SJCRH30 (cell line): ENCODE results near the gene LHX2. TPM values are rescaled to one million over a fixed set of nuclear protein-coding genes. Genes with fewer than 3 reads are reported as not detected.
"Not testable (repeated sequence)": the region's sequence is repeated elsewhere in the genome, so short reads cannot be mapped to it uniquely, and the experiment has no call there.

Experiments
- DNase-seq, 2 experiments: peaks; one replicate each; pipeline ENCODE4 v3.0.0-alpha.2; 2015 to 2020
- H3K27ac ChIP-seq: fragments of 250-450 bp; sonication (Bioruptor Pico); 2 replicates; pipeline ENCODE4 v1.5.1; 2020; ENCODE audit warnings: mild to moderate bottlenecking, moderate library complexity
- H3K27me3 ChIP-seq: fragments of 250-450 bp; sonication (Bioruptor Pico); 2 replicates; pipeline ENCODE4 v1.5.1; 2020; ENCODE audit warnings: mild to moderate bottlenecking, moderate library complexity
- H3K36me3 ChIP-seq: fragments of 250-450 bp; sonication (Bioruptor Pico); 2 replicates; pipeline ENCODE4 v1.5.1; 2020; ENCODE audit warnings: mild to moderate bottlenecking, moderate library complexity
- H3K4me1 ChIP-seq: fragments of 250-450 bp; sonication (Bioruptor Pico); 2 replicates; pipeline ENCODE4 v1.5.1; 2020; ENCODE audit warnings: mild to moderate bottlenecking, moderate library complexity
- H3K4me3 ChIP-seq: fragments of 250-450 bp; sonication (Bioruptor Pico); 2 replicates; pipeline ENCODE4 v1.5.1; 2020; ENCODE audit warnings: mild to moderate bottlenecking, moderate library complexity
- H3K9me3 ChIP-seq: fragments of 250-450 bp; sonication (Bioruptor Pico); replicated peaks from 2 replicates; pipeline ENCODE4 v1.5.1; 2020; ENCODE audit warnings: mild to moderate bottlenecking, moderate library complexity
- total RNA-seq: library from RNA; depleted of rRNA; stranded (reverse); fragments of >200 nt; shearing (Covaris generic); gene quantifications from 2 replicates; pipeline ENCODE4 v1.2.3, GENCODE V29; 2014

The LHX2 gene
- total RNA-seq, 1 experiment from 2014 or later: 1.6 TPM

DNA sequence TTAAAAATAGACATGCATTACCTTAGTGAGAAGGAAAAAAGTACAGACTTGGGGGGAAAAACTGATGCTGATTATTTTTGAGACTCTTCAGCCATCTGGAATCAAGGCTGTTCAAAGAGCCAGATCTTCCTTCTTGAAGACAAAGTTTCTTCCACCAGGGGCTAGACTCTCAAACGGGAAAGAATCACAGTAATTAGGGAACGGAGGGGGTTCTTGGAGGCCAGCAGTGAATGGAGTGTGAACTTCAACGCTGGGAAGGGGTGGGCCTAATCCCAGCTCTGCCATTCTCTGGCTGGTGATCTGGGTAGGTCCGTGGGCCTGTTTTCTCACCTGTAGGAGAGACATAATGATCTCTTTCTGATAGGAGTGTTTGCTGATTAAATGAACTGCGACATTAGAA is 21.1 kb upstream of the LHX2 start:
- no peak overlapping the region for H3K27ac ChIP-seq
- H3K4me3 ChIP-seq: no peak overlapping the region
- DNase-seq: no peak
- H3K27me3 ChIP-seq: peaks cover 7% of the 10 kb centered on the region
- H3K4me1 ChIP-seq: no peaks in the 10 kb centered on the region
- no peaks in the 10 kb centered on the region for H3K9me3 ChIP-seq
- H3K36me3 ChIP-seq: no peaks in the 10 kb centered on the region

DNA sequence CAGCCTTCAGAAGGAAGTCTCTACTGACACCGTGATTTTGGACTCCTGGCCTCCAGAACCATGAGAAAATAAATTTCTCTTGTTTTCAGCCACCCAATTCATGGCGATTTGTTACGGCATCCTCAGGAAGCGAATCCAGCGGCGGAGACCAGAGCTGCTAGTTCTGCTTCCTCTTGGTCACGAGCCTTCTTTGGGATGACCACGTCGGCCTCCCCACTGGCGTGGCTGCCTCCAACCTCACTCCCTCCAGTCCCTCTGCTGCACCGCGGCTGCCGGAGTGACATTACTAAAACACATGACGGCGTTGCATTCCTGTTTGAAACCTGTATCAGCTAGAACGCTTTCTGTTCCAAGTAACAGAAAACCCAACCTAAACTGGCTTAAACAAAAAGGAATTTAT is 18.9 kb upstream of the LHX2 start:
- not testable (repeated sequence) for H3K9me3 ChIP-seq, H3K4me1 ChIP-seq, DNase-seq, H3K27ac ChIP-seq, H3K4me3 ChIP-seq, H3K36me3 ChIP-seq
- H3K27me3 ChIP-seq: peaks cover 21% of the 10 kb centered on the region

DNA sequence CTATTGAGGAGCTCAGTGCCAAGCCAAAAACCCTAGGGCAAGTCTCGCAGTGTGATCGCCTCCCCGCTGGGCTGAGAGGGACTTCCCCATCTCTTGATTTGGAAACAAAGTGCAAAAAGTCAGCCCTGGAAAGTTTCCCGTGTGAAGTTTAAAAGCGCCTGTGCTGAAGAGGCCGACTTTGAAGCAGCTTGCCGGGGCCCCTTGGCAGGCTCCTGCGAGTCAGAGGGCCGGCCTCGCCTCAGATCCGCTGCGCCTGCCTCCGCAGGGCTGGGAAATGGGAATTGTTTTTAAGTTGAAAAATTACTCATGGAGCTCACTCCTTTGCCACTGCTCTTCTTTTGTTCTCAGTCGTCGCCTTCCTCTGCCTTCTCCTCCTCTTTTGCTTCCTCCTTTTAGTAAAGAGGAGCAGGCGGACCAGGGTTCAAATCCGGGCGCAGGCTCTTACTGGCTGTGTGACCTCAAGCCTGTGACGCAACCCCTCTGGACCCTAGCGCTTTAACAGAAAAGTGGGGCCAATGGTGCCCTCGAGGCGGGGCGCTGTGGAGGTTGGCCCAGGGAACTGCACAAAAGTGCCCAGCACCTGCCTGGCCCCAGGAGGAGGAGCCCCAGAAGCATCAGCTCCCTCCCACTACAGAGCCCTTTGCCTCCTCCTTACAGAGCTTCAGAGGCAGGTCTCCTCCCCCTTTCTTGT is 14.7 kb upstream of the LHX2 start:
- DNase-seq: no peak
- Histone ChIP-seq H3K9me3 (no peaks in the 10 kb centered on the region), H3K4me3 (no peak overlapping the region), H3K4me1 (no peaks in the 10 kb centered on the region; the same call in 1 of the 2 replicates), H3K27me3 (peaks cover 31% of the 10 kb centered on the region), H3K36me3 (no peaks in the 10 kb centered on the region), H3K27ac (no peak overlapping the region)

DNA sequence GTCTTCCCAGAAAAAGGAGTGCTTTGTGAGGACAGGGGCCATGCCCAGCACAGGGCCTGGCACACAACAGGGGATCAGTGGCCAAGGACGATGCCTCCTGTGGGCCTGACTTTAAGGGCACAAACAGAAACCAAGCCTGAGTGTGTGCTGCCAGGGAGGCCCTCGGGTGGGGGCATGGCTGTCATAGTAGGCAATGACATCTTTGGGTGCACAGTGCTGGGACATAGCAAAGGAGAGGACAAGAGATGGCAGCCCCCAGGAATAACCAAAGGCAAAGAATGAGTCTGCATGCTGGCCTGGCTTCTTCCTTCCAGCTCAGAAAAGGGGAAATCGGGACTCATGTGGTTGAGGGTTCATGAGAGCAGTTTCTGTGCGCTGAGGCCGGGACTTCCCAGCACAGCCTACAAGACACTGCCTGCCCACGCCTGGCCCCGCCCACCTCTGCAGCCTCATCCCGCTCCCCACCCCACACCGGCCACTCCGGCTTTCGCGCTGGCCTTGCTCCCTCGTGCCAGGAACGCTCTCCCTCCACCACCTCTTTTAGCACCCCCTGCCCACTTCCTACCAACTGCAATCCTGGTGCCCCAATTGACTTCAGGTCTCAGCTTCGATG is 13.8 kb upstream of the LHX2 start:
- Histone ChIP-seq H3K9me3 (no peaks in the 10 kb centered on the region), H3K27me3 (peaks cover 31% of the 10 kb centered on the region), H3K4me3 (no peak overlapping the region), H3K27ac (no peak overlapping the region), H3K36me3 (no peaks in the 10 kb centered on the region), H3K4me1 (no peaks in the 10 kb centered on the region; the same call in 1 of the 2 replicates)
- no peak for DNase-seq

DNA sequence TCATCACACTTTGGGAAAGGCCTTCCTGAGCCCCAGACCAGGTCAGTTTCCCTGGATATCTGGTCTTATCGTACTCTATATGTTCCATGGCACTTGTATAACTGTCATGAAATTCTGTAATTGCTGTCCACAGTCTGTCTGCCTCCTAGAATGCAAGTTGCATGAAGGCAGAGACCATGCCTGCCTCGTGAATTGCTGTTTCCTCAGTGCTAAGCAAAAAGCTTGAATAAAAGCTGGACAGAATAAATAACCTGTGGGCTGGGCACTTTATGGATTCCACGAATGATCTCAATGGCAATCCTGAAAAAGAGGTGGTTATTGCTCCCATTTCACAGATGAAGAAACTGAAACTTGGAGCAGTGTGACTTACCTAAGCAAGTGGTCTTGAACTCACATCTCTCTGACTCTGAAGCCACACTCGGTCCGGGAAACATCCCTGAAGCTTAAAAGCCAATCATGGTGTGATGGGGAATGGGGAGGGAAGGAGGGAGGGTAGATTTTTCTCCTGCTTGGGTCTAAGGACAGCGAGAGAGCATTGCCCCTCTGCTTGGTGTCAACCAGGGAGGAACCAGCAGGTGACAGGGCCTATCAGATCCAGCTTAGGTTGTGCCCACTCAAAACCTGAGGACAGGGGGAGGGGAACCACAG is 13.2 kb upstream of the LHX2 start:
- Histone ChIP-seq H3K9me3 (no peaks in the 10 kb centered on the region), H3K4me3 (no peak overlapping the region), H3K4me1 (no peaks in the 10 kb centered on the region; the same call in 1 of the 2 replicates), H3K36me3 (no peaks in the 10 kb centered on the region), H3K27me3 (peaks cover 31% of the 10 kb centered on the region), H3K27ac (no peak overlapping the region)
- DNase-seq: no peak

GRCh38 chr9:123998970-123999621 is 12.5 kb upstream of the LHX2 start:
- H3K9me3 ChIP-seq: no peaks in the 10 kb centered on the region
- no peaks in the 10 kb centered on the region; the same call in 1 of the 2 replicates for H3K4me1 ChIP-seq
- H3K4me3 ChIP-seq: peak overlapping the region; percentile 55
- peaks cover 35% of the 10 kb centered on the region for H3K27me3 ChIP-seq
- H3K27ac ChIP-seq: no peak overlapping the region
- DNase-seq: peak; percentile 37 to 59
- H3K36me3 ChIP-seq: no peaks in the 10 kb centered on the region

DNA sequence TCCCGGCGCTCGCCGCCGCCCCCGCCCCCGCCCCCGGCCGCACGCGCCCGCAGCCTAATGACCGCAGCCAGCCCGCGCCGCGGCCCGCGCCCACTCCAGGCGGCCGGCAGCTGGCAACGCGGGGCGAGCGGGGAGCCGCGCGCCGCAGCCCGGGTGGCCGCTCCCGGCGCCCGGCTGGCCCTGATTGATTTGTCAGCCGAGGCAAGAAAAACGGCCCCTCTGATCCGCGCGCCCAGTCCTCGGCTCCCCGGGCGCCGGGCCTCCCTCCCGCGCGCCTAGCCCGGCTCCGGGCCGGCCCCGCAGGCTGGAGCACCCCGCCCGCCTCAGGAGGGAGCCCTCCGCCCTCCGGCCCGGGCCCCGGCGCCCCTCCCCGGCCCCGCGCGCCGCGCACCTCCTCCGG is 11.9 kb upstream of the LHX2 start:
- peak; percentile 30 to 37 for DNase-seq
- H3K36me3 ChIP-seq: no peaks in the 10 kb centered on the region
- H3K27me3 ChIP-seq: peaks cover 35% of the 10 kb centered on the region
- H3K4me1 ChIP-seq: no peaks in the 10 kb centered on the region; the same call in 1 of the 2 replicates
- peak overlapping the region; percentile 50 for H3K4me3 ChIP-seq
- no peak overlapping the region for H3K27ac ChIP-seq
- H3K9me3 ChIP-seq: no peaks in the 10 kb centered on the region

- H3K4me3 ChIP-seq: peak overlapping the region; percentile 41
- no peak overlapping the region for H3K27ac ChIP-seq
- H3K9me3 ChIP-seq: no peaks in the 10 kb centered on the region
- H3K36me3 ChIP-seq: no peaks in the 10 kb centered on the region
- DNase-seq: no peak
- no peaks in the 10 kb centered on the region; the same call in 1 of the 2 replicates for H3K4me1 ChIP-seq
- peaks cover 35% of the 10 kb centered on the region for H3K27me3 ChIP-seq
These were observed 11.3 kb upstream of the LHX2 start for GRCh38 chr9:124000161-124000783.

GRCh38 chr9:124000784-124001457 is 10.6 kb upstream of the LHX2 start:
- H3K27me3 ChIP-seq: peaks cover 30% of the 10 kb centered on the region
- H3K27ac ChIP-seq: no peak overlapping the region
- no peak overlapping the region for H3K4me3 ChIP-seq
- H3K36me3 ChIP-seq: no peaks in the 10 kb centered on the region
- H3K4me1 ChIP-seq: no peaks in the 10 kb centered on the region; the same call in 1 of the 2 replicates
- no peak for DNase-seq
- no peaks in the 10 kb centered on the region for H3K9me3 ChIP-seq

DNA sequence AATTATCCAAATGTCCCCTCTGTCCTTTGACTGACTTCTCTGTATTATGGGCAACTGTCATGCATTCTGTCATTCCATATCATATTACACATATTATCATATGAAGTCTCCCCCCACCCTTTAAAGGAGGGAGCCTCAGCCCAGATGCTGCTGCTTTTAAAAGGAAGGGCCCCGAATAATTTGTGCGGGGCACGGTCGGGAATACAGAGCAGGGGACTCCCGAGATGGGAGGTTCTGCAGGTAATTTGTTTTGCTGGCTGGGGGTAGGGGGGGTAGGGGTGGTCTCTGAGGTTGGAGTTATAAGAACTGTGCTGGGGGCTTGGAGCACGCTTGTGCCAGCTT is 10.1 kb upstream of the LHX2 start:
- no peak overlapping the region for H3K27ac ChIP-seq
- no peak for DNase-seq
- no peaks in the 10 kb centered on the region; the same call in 1 of the 2 replicates for H3K4me1 ChIP-seq
- H3K36me3 ChIP-seq: no peaks in the 10 kb centered on the region
- H3K27me3 ChIP-seq: peaks cover 29% of the 10 kb centered on the region
- H3K9me3 ChIP-seq: no peaks in the 10 kb centered on the region
- no peak overlapping the region for H3K4me3 ChIP-seq

GRCh38 chr9:124001866-124002525 is 9.6 kb upstream of the LHX2 start:
- H3K36me3 ChIP-seq: no peaks in the 10 kb centered on the region
- no peaks in the 10 kb centered on the region; the same call in 1 of the 2 replicates for H3K4me1 ChIP-seq
- H3K27me3 ChIP-seq: peaks cover 27% of the 10 kb centered on the region
- DNase-seq: no peak
- H3K9me3 ChIP-seq: no peaks in the 10 kb centered on the region
- no peak overlapping the region for H3K27ac ChIP-seq
- H3K4me3 ChIP-seq: no peak overlapping the region

DNA sequence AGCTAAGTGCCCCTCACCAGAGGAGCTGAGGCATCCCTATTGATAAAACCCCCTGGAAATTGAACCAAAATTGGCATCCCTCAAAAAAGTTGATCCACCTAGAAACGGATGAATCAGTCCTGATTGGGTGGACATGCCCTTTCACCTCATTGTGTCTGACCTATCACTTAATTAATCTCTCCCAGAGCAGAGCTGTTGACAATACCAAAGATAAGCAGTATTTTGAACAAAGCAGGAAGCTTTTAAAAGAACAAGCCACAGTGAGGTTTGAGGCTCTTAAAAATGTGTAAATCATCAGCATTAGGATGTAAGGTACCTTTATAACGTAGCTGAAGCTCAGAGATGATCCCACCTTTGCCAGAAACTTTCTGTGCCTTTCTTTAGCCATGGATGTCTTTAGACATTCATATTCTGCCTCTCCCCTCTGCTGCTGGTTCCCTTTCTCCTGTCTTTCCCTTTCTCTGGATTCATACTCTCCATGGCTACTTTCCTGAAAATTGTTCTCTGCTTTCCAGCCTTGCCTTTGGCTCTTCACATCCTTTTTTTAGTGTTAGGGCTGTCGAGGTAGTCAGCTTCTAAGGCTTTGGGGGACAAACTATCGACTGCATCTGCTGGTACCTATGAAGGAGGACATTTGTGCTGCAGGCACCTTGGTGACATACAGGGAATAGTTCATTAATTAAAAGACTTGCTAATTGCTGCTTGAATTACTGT is 7.8 kb upstream of the LHX2 start:
- Histone ChIP-seq H3K27me3 (peaks cover 30% of the 10 kb centered on the region), H3K36me3 (no peaks in the 10 kb centered on the region), H3K4me3 (no peak overlapping the region), H3K27ac (no peak overlapping the region), H3K4me1 (peaks cover under 1% of the 10 kb centered on the region; the same call in 1 of the 2 replicates), H3K9me3 (no peaks in the 10 kb centered on the region)
- no peak for DNase-seq

- Histone ChIP-seq H3K27ac (no peak overlapping the region), H3K4me3 (no peak overlapping the region), H3K27me3 (peaks cover 30% of the 10 kb centered on the region), H3K36me3 (no peaks in the 10 kb centered on the region), H3K9me3 (no peaks in the 10 kb centered on the region), H3K4me1 (peaks cover 4% of the 10 kb centered on the region; the same call in 1 of the 2 replicates)
- DNase-seq: no peak
These were observed 7.0 kb upstream of the LHX2 start for GRCh38 chr9:124004593-124004992.
